HG02623 (cell line): Measurements from ENCODE around the gene CIZ1.

Experiments used
- ATAC-seq: cut with Tn5 transposase; IDR thresholded peaks from one replicate; pipeline ENCODE4 v1.9.1; 2021; ENCODE audit warnings: moderate library complexity; ENCODE audit not compliant: unreplicated experiment

Gene CIZ1

GRCh38 chr9:128163523-128164306, 27.7 kb downstream of the CIZ1 start:
- no peak for ATAC-seq

DNA sequence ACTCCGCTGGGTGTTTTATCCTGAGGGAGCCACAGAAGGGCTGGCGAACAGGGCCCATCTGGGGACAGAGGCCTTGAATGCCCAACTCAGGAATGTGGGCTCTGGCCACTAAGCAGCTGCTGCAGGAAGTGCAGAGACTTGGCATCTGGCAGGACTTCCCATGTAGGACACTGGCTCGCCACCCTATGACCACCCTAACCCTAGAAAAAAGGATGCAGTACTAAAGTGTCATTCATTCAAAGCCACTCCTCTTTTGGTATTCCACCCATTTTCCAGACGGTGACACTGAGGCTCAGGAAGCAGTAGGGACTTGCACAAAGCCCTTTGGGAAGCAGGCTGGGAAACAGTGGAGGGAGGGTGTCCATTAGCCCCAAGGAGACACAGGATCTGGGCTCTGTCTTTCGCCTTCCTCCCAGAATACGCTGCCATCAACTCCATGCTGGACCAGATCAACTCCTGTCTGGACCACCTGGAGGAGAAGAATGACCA, 28.3 kb downstream of the CIZ1 start:
- ATAC-seq, result no peak

GRCh38 chr9:128162215-128163026, 29.0 kb downstream of the CIZ1 start:
- ATAC-seq, result no peak

DNA sequence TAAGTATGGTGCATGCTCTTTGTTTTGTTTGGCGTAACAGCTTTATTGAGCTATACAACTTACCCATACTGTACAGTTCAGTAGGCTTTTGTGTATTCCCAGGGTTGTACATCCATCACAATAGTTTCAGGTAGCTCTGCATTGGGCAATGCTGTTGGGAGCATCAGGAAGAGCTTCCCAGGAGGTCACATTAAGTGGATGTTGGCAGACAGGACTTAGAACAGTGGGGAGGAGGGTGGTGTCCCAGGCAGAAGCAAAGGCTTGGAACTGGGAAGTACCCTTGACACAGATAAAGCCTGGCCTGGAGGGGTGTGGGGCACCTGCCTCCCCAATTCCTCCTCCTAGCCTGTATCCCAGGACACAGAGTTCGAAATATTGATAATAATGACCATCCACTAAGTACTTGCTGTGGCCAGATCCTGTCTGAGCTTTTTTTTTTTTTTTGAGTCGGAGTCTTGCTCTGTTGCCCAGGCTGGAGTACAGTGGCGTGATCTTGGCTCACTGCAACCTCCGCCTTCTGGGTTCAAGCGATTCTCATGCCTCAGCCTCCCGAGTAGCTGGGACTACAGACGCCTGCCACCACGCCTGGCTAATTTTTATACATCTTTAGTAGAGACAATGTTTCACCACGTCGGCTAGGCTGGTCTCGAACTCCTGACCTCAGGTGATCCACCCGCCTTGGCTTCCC, 30.0 kb downstream of the CIZ1 start:
- no peak for ATAC-seq

DNA sequence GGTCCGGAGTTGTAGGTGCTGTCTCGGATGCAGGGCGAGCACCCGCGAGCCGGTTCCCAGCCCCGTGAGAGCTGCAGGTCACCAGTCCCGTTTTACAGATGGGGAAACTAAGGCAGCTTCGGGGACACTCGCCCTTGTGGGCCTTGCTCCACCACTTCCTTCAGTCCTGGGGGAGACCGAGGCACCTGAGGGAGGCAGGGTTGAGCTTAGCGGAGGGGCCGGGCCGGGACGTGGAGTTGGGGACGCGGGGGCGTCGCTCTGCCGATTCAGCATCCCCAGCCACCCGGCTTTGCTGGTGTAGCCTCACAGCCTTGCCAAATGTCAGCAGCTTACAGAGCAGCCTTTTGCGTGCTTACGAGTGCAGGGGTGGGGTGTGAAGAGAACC, 30.8 kb downstream of the CIZ1 start:
- no peak for ATAC-seq

DNA sequence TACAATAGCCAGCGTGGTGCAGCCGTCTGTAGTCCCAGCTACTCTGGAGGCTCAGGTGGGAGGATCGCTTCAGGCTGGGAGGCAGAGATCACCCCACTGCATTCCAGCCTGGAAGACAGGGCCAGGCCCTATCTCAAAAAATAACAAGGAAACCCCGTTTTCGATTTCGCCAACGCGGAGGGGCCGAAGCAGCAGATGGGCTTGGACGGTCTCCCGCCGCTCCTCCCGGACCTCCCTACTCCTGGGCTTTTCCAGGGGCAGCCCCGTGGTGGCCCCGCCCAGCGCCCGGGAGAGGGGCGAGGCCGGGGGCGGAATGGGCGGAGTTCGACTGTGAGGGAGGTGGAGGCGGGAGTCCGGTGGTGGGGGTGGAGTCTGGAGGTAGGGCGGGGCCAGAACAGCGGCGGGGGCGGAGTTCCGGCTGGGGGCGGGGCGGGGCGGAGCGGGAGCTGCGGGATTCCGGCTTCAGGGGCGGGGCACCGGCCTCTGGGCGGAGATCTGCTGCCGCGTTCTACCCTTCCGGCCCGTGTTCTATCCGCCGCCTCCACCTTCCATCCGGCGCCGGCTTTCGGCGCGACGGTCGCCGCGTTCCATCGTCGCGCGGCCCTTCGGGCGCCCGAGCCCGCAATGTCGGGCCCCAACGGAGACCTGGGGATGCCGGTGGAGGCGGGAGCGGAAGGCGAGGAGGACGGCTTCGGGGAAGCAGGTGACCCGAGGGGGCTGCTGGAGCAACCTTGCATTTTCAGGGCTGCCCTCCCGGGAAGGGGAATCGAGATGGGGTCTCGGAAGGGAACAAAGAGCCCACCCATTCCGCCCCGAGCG, 31.4 kb downstream of the CIZ1 start, which contains the start of gene BBLN:
Gene BBLN (plus strand): TSS at position 482 of the 819 bp plus-strand sequence. CDS start 143 bp downstream, at position 625.
- ATAC-seq, result peak; percentile 73

GRCh38 chr9:128159522-128159783, 31.9 kb downstream of the CIZ1 start:
- no peak for ATAC-seq

DNA sequence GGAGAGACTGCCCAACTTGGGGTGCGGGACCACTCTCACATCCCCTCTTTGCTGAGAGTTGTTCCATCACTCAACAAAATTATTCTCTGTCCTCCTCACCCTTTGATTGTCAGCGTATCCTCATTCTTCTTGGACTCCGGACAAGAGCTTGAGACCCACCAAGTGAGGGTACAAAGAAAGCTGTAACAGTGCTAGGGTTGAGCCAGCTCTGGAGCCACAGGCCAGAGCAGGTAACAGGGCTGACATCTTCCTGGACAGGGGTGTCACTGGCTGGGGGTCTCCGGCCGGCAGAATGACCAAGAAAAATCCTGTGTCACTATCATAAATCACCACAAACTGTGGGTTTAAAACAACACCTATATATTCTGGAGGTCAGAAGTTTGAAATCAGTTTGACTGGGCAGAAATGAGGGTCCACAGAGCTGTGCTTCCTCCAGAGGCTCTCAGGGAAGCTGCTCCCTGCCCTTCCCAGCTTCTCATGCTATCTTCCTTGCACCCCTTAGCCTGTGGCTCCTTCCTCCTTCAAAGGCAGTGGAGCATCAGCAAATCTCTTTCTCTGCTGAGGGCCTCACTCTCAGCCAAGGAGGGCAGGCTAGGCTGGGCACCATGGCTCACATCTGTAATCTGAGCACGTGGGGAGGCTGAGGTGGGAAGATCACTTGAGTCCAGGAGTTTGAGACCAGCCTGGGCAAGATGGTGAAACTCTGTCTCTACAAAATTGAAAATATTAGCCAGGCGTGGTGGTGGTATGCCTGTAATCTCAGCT, 35.5 kb downstream of the CIZ1 start:
- no peak for ATAC-seq

GRCh38 chr9:128153947-128154695, 37.3 kb downstream of the CIZ1 start:
- ATAC-seq, result no peak

- no peak for ATAC-seq
Measured at GRCh38 chr9:128153060-128153946, 38.1 kb downstream of the CIZ1 start.

DNA sequence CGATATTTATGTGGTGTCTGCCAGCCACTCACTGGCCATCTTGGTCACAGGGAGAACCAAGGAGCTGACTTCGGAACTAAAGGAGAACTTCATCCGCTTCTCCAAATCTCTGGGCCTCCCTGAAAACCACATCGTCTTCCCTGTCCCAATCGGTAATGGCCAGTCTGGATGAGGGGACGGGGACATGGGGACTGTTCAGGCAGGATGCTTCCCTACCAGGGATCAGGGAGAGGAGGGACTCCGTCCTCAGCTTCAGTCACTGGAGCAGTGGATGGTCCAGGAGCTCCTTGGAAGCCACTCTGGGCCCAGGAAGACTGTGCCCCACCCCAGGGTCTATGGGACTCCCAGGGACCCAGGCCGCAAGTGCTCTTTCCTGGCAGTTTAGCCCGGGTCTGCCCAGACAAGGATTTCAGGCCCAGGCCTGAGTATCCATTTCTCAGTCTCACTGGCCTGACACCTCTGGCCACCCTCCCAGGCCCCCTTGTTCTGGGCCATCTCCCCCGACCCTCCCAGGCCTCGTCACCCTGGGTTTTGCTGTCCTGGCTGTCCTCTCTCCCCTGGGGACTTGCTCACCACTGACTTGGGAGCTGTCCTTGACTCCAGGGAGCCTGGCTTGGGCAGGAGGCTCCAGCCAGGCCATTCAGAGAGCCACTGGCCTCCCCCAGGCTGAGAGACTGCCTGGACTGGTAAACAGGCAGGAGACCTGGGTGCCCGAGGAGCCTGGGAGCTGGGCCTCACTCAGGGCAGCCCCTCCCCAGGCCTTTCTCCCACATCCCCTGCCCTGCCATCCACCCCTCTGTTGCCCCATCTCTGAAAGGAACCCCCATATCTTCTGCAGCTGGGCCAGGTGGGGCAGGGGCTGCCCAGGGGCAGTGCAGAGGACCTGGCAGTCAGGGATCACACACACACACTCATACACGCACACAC, 39.0 kb downstream of the CIZ1 start:
- no peak for ATAC-seq

GRCh38 chr9:128151309-128152132, 39.9 kb downstream of the CIZ1 start:
- ATAC-seq, result no peak

GRCh38 chr9:128150594-128151308, 40.6 kb downstream of the CIZ1 start:
- no peak for ATAC-seq

DNA sequence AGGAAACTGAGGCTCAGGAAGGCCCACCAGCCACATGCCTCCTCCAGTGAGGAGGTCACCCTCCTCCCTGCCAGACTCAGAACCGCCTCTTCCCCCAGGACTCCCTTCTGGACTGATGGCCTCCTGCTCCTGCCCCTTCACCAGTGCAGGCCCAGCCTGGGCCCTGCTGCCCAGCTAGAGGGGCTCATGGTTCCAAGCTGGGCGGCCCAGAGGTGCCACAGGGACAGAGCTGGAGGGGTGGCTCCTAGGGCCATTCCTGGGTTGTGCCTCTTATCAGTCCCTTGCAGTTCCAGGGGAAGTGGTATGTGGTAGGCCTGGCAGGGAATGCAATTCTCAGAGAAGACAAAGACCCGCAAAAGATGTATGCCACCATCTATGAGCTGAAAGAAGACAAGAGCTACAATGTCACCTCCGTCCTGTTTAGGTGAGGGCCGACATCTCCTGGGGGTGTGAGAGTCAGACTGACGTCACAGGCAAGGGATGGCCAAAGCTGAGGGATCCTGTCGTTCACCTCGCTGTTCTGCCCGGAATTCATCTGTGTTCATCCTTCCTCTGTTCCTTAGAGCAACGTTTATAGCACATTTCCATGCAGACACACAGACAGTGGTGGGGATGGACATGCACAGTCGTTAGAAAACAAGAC, 41.3 kb downstream of the CIZ1 start:
- no peak for ATAC-seq

GRCh38 chr9:128149001-128149701, 42.2 kb downstream of the CIZ1 start, which contains the start of gene LCN2:
LCN2 (plus strand) TSS chr9:128149453; CDS start chr9:128149526, 73 bp downstream.
- ATAC-seq, result no peak
